NCI-H1417 treated with DMSO at 0.1 percent for 48 hours (cell line): ENCODE data around the gene FAM72B.
"Not testable (repeated sequence)": the region's sequence is repeated elsewhere in the genome, so short reads cannot be mapped to it uniquely, and the experiment has no call there.

Experiments used
- DNase-seq: peaks from one replicate; lab custom pipeline; 2025; lab: John Stamatoyannopoulos, UW

FAM72B gene

DNA sequence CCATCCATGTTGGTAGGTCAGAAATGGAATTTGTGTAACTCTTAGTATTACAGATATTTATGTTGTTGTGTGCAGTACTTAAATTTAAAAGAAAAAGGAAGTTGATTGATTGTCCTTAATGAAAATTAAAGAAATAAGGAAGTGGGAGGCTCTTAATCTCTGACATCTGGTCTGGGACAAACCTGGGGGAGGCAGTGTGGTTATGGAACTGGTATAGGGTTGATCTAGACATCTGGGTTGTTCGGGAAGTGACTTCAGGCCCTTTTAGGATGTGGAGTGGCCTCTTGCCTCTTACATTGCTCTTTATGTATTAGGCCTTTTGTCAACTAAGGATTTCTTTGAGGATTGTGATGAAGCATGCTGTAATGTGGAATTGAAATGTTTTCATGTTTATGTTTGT lies 16.1 kb upstream of the FAM72B start:
- DNase-seq = not testable (repeated sequence)

GRCh38 chr1:121199763-121200162 lies 15.6 kb upstream of the FAM72B start:
- DNase-seq = not testable (repeated sequence)

GRCh38 chr1:121197095-121197882 lies 13.1 kb upstream of the FAM72B start:
- DNase-seq = not testable (repeated sequence)

DNA sequence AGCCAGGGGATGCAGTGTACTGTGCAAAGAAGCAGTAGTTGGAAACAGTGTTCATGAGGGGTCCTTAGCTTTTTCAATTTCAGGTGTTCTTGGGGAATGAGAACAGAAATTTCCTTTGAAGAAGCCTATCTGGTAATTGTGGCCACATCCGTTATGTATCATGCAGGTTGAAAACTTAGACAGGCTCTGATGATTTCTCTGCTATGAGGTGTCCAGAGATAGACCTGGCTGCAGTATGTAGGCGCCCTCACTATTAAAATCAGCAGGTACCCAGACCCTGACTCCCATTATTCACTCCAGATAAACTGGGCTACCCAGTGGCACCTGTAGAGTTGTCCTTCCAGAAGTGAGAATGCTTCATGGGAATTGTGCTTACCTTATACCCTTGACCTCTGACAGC lies 8.4 kb upstream of the FAM72B start:
- DNase-seq = not testable (repeated sequence)

DNA sequence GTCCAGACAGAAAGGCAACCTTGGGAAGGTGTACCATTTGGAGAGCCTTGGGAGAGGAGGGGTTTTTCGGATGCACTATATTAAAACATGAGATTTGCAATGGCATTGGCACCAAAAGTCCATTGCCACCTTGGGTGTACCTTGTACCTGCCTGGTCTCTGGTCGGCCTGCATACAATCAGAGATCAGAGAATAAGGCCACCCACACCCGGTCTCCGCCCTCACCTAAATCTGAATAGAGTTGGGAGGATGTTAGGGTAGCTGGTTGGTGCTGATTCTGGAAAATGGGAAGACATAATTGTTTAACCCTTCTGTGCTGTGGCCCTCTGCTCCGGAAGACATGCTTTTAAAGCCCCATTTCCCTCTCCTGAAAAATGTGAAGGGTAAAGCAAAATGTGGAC lies 3.8 kb upstream of the FAM72B start:
- DNase-seq = not testable (repeated sequence)

DNA sequence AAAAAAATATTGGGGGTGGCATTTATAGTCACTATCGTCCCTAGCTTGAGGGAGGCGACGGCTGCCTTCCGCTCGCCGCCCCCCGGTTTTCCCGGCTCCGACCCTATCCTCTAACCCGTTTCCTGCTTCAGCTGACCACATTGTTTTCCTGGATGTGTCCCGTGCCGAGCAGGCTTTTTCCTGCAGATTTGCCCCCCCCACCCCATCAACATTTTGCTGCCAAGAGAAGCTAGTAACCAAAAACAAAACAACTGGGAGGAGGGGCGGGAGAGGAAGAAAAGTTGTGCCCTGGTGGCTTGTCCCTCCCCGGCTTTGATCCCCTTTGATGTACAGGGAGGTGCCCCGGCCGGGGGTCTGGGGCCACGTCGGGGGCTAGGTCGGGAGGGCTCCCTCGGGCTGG lies 2.1 kb upstream of the FAM72B start:
- DNase-seq = not testable (repeated sequence)

DNA sequence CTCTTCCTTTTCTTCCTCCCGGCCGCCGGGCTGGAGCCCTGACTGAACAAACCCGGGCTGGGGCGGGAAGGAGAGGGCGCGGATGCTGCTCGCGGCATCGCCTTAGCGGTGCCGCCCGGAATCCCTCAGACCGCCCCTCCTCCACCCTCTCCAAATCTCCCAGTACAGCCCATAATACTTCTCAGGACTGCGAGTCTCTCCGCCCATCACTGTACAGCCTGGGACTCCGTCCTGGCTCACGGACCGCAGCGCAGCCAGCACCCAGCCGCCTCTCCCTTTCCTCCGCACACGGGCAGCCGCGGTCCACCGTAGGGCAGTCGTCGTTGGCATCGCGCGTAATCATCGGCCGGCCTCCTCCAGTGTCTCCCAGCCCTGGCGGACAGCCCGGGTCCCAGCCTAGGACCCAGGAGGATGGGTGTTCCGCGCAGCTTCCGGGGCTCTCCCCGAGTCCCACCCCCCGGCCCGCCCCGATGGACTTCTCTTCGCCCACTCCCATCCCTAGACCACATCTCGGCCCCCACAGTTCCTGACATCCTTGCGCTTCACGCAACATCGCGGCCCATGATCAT lies 1.1 kb upstream of the FAM72B start:
- DNase-seq = not testable (repeated sequence)

DNA sequence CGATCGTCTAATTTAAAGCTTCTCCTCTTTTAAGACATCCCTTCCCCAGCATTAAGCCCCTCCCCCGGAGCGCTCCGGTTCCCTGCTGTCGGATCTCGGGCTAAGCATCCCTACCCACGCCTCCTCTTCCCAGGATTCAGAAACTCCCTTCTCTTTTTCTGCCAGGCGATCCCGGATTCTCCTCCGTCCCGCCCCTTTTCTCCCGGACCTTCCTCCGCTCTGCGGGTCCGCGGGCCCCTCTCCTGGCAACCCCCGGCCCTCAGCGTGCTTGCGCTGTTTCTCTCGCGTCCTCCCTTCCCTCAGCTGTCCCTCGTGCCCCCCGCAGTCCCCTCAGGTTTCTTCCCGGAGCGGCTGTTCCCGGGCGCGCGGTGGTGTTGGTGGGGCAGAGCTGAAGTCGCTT lies 273 bp downstream of the FAM72B start:
- not testable (repeated sequence) for DNase-seq

DNA sequence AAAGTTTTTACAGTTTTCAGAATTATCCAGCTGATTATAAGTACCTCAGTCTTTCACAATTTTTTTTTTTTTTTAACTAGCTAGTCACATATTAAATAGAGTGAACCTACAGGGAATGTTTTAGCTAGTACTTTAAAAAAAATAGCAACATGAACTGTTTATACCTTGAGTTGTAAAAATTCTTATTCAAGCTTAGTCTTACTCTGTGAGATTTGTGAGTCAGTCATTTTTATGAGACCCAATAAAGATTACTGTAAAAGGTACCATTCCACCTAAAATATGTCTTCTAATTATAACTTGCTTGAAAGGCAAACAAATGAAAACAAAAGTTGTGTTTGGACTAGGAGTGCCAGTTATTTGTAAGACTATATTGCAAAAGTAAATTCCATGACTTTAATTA lies 5.9 kb downstream of the FAM72B start:
- not testable (repeated sequence) for DNase-seq

- DNase-seq = not testable (repeated sequence)
Measured at GRCh38 chr1:121176649-121177048, 7.5 kb downstream of the FAM72B start.

DNA sequence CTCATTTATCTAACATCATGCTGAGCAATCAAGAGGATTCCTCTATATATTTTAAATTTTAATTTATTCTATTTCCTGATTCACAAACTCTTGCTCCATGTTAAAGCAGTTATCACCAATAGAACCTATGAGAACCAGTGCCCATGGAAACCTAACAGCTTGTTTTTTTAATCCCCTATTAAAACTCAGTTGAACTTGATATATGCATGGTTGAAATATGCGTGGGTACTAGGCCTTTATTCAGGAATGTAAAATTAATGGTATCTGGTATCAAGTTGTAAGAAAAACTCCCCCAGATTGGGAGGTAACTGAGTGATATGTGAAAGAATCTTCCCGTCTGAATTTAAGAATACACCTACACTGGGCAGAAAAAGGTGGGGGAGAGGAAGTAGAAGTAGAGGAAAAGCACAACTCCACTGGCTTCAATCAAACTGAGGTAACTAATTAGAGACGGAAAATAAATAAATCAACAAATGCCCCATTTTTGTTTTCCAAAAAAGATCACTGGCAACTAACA lies 15.9 kb downstream of the FAM72B start:
- DNase-seq = not testable (repeated sequence)

DNA sequence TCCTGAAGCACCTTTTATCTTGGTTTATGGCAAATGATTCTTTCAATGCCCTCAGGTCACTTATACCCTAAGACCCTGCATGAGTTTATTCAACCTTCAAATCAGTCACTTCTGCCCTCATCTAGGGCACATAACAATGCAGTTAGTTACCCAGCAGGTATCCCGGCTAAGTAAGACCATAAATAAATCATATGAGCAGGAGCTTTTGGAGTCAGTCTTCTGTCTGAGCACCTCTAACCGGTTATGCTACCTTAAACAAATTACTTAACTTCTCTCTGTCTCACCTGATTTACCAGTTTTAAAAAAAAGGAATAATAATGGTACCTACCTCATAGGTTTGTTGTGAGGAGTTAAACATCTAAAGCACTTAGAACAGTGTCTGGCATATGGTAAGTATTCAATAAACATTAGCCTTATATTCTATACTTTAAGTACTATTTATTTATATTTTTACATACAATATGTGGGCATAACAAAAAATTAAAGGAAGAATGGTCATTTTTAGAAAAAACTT lies 16.9 kb downstream of the FAM72B start:
- not testable (repeated sequence) for DNase-seq

- not testable (repeated sequence) for DNase-seq
Measured at GRCh38 chr1:121165296-121165695, 18.8 kb downstream of the FAM72B start.

GRCh38 chr1:121163850-121164757 lies 20.0 kb downstream of the FAM72B start:
- DNase-seq = not testable (repeated sequence)

DNA sequence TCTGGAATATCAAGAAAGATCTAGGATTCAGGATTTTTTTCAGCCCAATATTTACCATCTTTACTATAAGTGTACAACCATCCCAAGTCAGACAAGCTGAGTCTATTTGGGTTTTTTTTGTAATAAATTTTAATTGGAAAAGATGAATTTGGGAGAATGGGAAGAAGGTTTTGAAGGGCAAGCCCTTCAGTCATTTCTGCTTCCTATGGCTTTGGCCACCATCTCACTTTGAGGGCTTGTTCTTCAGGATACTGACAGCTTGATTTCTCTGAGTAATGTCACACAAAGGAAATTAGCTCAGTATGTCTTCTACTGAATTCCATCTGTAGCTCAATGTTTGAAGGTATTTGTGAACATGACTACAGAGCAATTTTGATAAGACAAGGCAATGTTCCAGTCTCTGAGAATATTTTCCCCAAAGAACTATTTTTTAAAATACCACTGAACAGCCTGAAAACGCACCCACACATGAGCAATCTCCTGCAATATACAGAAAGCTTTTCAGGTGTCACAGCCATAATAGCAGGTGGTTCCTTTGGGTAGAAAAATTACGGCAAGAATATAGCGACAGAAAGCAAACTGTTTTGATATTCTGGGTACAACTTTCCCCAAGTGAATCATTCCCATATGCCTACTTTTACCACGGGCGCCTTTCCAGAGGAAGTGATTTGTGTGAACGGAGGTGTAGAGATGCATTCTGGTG lies 22.8 kb downstream of the FAM72B start:
- not testable (repeated sequence) for DNase-seq

DNA sequence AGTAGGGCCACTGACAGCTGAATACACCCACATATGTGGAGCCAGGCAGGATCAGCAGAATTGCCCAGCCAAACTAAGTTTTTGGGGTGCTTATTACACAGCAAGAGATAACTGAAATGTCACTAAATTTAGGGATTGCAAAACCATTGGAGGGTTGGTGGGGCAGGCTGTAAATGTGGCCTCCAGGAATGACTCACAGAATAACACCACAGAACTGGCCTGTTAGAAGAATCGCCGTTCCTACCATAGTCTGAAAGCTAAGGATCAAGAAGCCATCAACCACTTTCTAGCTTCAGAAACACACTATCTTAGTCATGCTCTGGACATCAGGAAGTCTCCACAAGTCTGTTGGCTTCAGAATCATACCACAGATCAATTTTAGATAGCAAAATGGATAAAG lies 24.0 kb downstream of the FAM72B start:
- DNase-seq = not testable (repeated sequence)

- DNase-seq = not testable (repeated sequence)
Measured at GRCh38 chr1:121157609-121158008, 26.5 kb downstream of the FAM72B start.

DNA sequence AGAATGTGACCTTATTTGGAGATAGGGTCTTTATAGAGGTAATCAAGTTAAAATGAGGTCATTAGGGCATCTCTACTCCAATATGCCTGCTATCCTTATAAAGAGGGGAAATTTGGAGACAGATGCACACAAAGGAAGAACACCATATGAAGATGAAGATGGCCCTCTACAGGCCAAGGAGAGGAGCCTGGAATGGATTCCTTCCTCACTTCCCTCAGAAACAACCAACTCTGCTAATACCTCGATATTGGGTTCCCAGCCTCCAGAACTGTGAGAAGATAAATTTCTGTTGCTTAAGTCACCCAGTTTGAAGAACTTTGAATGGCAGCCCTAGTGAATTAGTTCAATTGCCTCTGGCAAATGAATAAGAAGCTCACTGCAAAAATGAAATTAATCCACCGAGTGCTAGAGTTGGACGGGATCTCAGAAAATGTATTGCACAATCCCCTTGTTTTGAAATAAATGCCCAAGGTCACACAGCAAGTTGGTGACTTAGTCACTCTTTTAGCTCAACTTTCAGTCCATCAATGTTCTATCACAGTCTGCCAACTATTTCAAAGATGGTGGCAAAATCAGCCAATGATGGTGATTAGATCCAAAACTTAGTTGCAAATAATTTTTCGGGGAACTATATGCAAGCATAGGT lies 27.1 kb downstream of the FAM72B start:
- not testable (repeated sequence) for DNase-seq

- not testable (repeated sequence) for DNase-seq
Measured at GRCh38 chr1:121155671-121156358, 28.3 kb downstream of the FAM72B start.

DNA sequence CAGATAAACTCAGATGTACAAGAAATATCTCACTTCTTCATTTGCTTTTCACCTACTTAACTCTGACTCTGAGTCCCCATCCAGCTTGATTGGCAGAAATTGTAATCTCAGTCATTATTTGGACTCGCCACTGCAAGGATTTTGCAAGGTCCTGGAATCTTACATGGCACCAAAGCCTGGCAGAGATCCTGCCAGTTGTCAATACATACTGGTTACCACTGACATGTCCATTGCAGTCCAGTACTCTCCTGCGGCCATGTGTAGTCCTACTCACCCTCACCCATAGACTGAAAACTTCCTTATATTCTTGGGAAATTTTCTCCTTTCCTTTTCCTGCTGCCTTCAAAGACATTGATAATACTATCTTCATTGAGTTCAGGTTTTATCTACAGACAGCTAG lies 29.3 kb downstream of the FAM72B start:
- DNase-seq = not testable (repeated sequence)
